Endothelial cell of coronary artery (primary cell): Measurements from ENCODE around the gene PGD. TPM values are rescaled to one million over a fixed set of nuclear protein-coding genes. Genes with fewer than 3 reads are reported as not detected.

ENCODE experiments used
- total RNA-seq: library from RNA; depleted of rRNA; stranded (reverse); fragments of >200 nt; gene quantifications from 2 replicates; pipeline ENCODE4 v1.2.3, GENCODE V29; 2014

Gene PGD
- 121 and 363 TPM in 2 replicates for total RNA-seq

DNA sequence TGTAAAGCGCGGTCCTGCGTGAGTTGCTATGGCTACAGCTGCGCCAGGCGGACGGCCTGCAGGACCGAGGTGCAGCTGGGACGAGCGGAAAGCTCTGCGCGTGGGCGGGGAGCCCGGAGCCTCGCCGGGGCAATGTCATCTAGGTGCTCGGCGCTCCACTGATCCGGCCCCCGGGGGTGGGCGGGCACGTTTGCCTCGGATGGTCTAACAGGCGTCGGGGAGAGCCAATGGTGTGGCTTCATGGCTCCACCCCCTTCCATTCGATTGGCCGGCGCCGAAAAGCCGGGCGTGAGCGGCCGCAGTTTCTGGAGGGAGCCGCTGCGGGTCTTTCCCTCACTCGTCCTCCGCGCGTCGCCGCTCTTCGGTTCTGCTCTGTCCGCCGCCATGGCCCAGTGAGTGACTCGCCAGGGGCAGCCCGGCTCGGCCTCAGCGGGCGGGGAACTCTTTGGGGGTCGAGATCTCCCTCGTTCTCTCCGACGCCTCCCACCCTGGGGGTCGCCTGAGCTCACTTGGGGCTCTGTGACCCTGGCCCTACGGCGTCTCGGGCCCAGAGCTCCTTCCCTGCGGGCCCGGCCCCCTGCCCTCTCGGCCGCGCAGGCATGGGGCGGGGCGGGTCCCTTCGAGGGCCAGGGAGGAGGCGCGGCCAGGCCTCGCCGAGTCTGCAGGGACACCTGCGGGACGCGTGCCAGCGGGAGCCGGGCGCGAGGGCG lies at the start of gene PGD:
PGD (plus strand) TSS at position 331 of the 710 bp plus-strand sequence; CDS start at position 385, 54 bp downstream.

DNA sequence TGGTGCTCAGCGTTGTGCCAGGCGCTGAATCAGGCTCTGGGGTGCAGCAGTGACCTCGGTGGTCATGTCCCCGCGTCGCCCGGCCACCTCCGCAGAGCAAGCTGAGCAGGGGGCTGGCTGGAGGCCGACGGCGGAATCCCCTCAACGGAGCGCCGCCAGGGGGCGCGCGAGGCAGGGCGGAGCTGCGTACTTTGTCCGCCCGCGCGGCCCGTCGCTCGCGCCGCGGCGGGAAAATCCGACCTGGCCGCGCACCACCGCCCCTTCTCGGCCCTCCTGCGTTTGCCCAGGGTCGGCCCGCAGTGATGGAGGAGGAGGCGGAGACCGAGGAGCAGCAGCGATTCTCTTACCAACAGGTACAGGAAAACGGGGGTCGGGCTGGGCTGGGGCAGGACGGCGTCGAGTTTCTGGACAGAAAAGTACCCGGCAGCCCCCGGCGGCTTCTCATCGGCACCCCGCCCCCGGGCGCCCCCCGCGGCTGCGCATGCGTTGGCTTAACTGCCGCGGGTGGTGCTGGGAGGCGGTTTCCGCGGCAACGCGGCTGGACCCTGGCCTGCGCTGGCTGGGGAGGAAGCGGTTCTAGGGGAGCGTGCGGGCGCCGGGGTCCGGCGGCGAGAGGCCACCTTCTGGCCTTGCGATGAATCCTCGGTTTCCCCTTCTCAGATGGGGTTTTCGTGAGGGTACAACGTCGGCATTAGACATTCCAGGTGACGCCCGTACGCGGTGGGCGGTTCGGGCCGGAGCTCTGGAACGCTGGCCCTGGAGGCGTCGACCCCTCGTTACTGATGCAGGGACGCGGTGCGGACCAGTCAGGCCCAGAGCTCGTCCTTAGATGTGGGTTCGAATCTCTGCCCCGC lies 31.6 kb downstream of the PGD start, which contains the start of gene CENPS:
CENPS (plus strand) TSS at position 218 of the 854 bp plus-strand sequence; CDS start at position 303, 85 bp downstream.

DNA sequence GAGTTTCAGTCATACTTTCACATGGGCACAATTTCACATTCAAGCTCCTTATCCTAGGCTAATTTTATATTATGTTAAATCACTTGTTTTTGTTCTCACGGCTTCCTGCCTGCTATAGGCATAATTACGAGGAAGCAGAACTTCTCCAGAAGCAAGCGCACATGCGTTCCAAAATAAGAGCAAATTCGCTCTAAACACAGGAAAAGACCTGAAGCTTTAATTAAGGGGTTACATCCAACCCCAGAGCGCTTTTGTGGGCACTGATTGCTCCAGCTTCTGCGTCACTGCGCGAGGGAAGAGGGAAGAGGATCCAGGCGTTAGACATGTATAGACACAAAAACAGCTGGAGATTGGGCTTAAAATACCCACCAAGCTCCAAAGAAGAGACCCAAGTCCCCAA lies 50.9 kb downstream of the PGD start, which contains the start of gene CORT:
CORT (plus strand) TSS at position 281 of the 400 bp plus-strand sequence. CDS start 193 bp downstream, outside the sequence.

Other genes starting within 250 kb of the PGD start
- gene KIF1B, start 188.5 kb upstream of the PGD start, total RNA-seq = 24.9 and 35.8 TPM in 2 replicates
- 7.5 and 13.2 TPM in 2 replicates for gene CENPS, start 31.4 kb downstream of the PGD start, total RNA-seq
- not detected in 2 replicates for gene CORT, start 51.0 kb downstream of the PGD start, total RNA-seq
- gene DFFA, start 73.5 kb downstream of the PGD start, total RNA-seq = 54.3 and 69.6 TPM in 2 replicates
- gene PEX14, start 75.9 kb downstream of the PGD start, total RNA-seq = 10.9 and 14.5 TPM in 2 replicates